Measurements from ENCODE around the gene UPK2.

UPK2 gene

GRCh38 chr11:118923721-118924587 lies 32.1 kb upstream of the UPK2 start:
- Histone ChIP-seq H3K36me3 (ENCODE audit: insufficient read depth, low read length) (no peaks in the 10 kb centered on the region), H3K4me1 (ENCODE audit: insufficient read depth, low read length, severe bottlenecking) (peaks cover 28% of the 10 kb centered on the region), H3K4me2 (ENCODE audit: low read length) (peak overlapping the region; percentile 92), H3K27me3 (ENCODE audit: insufficient read depth, low read length) (no peaks in the 10 kb centered on the region), H3F3A (ENCODE audit: insufficient read depth, low read length) (no peaks in the 10 kb centered on the region), H3K9me2 (ENCODE audit: low read depth, low read length) (no peaks in the 10 kb centered on the region), H3K27ac (ENCODE audit: low read depth, low read length, poor library complexity, severe bottlenecking) (no peak overlapping the region), H3K79me2 (ENCODE audit: insufficient read depth, low read length) (no peaks in the 10 kb centered on the region), H2AFZ (ENCODE audit: low read length) (no peak overlapping the region), H3K9me3 (ENCODE audit: low read length) (no peaks in the 10 kb centered on the region), H3K9ac (ENCODE audit: low read length) (no peak overlapping the region; the same call in 1 of the 2 replicates), H4K20me1 (ENCODE audit: insufficient read depth, low read length) (no peaks in the 10 kb centered on the region), H3K4me3 (ENCODE audit: low read depth, low read length, poor library complexity, severe bottlenecking) (peak overlapping the region; percentile 62)
- TF ChIP-seq EZH2 (IDR thresholded peaks at IDR 0.05; ENCODE audit: borderline replicate concordance, low read length) (no peak), CTCF (IDR thresholded peaks at IDR 0.05; ENCODE audit: low read length) (no peak)

- Histone ChIP-seq H3K36me3 (ENCODE audit: insufficient read depth, low read length) (no peaks in the 10 kb centered on the region), H3K79me2 (ENCODE audit: insufficient read depth, low read length) (no peaks in the 10 kb centered on the region), H3K9me3 (ENCODE audit: low read length) (no peaks in the 10 kb centered on the region), H3K4me3 (ENCODE audit: low read depth, low read length, poor library complexity, severe bottlenecking) (peak overlapping the region; percentile 62), H4K20me1 (ENCODE audit: insufficient read depth, low read length) (no peaks in the 10 kb centered on the region), H3F3A (ENCODE audit: insufficient read depth, low read length) (no peaks in the 10 kb centered on the region), H3K9ac (ENCODE audit: low read length) (peak overlapping the region; percentile 51), H3K4me2 (ENCODE audit: low read length) (peak overlapping the region; percentile 92), H3K4me1 (ENCODE audit: insufficient read depth, low read length, severe bottlenecking) (peaks cover 28% of the 10 kb centered on the region), H2AFZ (ENCODE audit: low read length) (no peak overlapping the region), H3K27me3 (ENCODE audit: insufficient read depth, low read length) (no peaks in the 10 kb centered on the region), H3K27ac (ENCODE audit: low read depth, low read length, poor library complexity, severe bottlenecking) (no peak overlapping the region), H3K9me2 (ENCODE audit: low read depth, low read length) (no peaks in the 10 kb centered on the region)
- TF ChIP-seq CTCF (IDR thresholded peaks at IDR 0.05; ENCODE audit: low read length) (no peak), EZH2 (IDR thresholded peaks at IDR 0.05; ENCODE audit: borderline replicate concordance, low read length) (no peak)
These were observed 31.2 kb upstream of the UPK2 start for GRCh38 chr11:118924591-118925585.

GRCh38 chr11:118927554-118928100 lies 28.5 kb upstream of the UPK2 start:
- Histone ChIP-seq H3K9me2 (ENCODE audit: low read depth, low read length) (no peaks in the 10 kb centered on the region), H3K79me2 (ENCODE audit: insufficient read depth, low read length) (no peaks in the 10 kb centered on the region), H3K36me3 (ENCODE audit: insufficient read depth, low read length) (no peaks in the 10 kb centered on the region), H3K27me3 (ENCODE audit: insufficient read depth, low read length) (no peaks in the 10 kb centered on the region), H3F3A (ENCODE audit: insufficient read depth, low read length) (no peaks in the 10 kb centered on the region), H3K4me3 (ENCODE audit: low read depth, low read length, poor library complexity, severe bottlenecking) (no peak overlapping the region), H3K4me1 (ENCODE audit: insufficient read depth, low read length, severe bottlenecking) (peaks cover 28% of the 10 kb centered on the region), H3K9ac (ENCODE audit: low read length) (no peak overlapping the region), H3K27ac (ENCODE audit: low read depth, low read length, poor library complexity, severe bottlenecking) (peak overlapping the region; percentile 35), H2AFZ (ENCODE audit: low read length) (no peak overlapping the region), H3K9me3 (ENCODE audit: low read length) (no peaks in the 10 kb centered on the region), H3K4me2 (ENCODE audit: low read length) (peak overlapping the region; percentile 96), H4K20me1 (ENCODE audit: insufficient read depth, low read length) (no peaks in the 10 kb centered on the region)
- no peak for TF ChIP-seq CTCF (IDR thresholded peaks at IDR 0.05; ENCODE audit: low read length)
- TF ChIP-seq EZH2 (IDR thresholded peaks at IDR 0.05; ENCODE audit: borderline replicate concordance, low read length) = no peak

Measured in OCI-LY1 (cell line).